Mammary epithelial cell (primary cell): ENCODE measurements around the gene WASL.

Experiments
- EZH2 ChIP-seq: IDR thresholded peaks from 2 replicates; pipeline ENCODE4 v1.6.1; 2012; ENCODE audit warnings: low read length, inconsistent platforms, borderline replicate concordance
- TF ChIP-seq, protein P1 (sequence below), 2 donors: IDR thresholded peaks in 1 of 2; conservative IDR thresholded peaks in 1 of 2; 2 replicates each; pipeline ENCODE4 v1.5.1; 2011 to 2012; ENCODE audit warnings: inconsistent platforms in 2 of 2, low read length in 2 of 2, mild to moderate bottlenecking in 2 of 2, control low read depth in 1 of 2, low read depth in 1 of 2; ENCODE audit not compliant: insufficient read depth in 1 of 2; ENCODE audit errors: extremely low read depth in 1 of 2

GRCh38 chr7:123633553-123633952, 115.2 kb downstream of the WASL start:
- TF ChIP-seq, protein P1, sequence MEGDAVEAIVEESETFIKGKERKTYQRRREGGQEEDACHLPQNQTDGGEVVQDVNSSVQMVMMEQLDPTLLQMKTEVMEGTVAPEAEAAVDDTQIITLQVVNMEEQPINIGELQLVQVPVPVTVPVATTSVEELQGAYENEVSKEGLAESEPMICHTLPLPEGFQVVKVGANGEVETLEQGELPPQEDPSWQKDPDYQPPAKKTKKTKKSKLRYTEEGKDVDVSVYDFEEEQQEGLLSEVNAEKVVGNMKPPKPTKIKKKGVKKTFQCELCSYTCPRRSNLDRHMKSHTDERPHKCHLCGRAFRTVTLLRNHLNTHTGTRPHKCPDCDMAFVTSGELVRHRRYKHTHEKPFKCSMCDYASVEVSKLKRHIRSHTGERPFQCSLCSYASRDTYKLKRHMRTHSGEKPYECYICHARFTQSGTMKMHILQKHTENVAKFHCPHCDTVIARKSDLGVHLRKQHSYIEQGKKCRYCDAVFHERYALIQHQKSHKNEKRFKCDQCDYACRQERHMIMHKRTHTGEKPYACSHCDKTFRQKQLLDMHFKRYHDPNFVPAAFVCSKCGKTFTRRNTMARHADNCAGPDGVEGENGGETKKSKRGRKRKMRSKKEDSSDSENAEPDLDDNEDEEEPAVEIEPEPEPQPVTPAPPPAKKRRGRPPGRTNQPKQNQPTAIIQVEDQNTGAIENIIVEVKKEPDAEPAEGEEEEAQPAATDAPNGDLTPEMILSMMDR (conservative IDR thresholded peaks at IDR 0.05 in 1 of 2, IDR thresholded peaks at IDR 0.05 in 1 of 2; ENCODE audit: extremely low read depth in 1 of 2, insufficient read depth in 1 of 2, low read depth in 1 of 2, low read length in 2 of 2), result no peak
- TF ChIP-seq EZH2, result no peak
